NCI-H187 treated with DMSO at 0.1 percent for 48 hours (cell line): Measurements from ENCODE around the gene PLA2G5.
"Not testable (repeated sequence)": the region's sequence is repeated elsewhere in the genome, so short reads cannot be mapped to it uniquely, and the experiment has no call there.

Experiments used
- DNase-seq: peaks from one replicate; lab custom pipeline; 2025; lab: John Stamatoyannopoulos, UW

PLA2G5 gene, protein sequence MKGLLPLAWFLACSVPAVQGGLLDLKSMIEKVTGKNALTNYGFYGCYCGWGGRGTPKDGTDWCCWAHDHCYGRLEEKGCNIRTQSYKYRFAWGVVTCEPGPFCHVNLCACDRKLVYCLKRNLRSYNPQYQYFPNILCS

DNA sequence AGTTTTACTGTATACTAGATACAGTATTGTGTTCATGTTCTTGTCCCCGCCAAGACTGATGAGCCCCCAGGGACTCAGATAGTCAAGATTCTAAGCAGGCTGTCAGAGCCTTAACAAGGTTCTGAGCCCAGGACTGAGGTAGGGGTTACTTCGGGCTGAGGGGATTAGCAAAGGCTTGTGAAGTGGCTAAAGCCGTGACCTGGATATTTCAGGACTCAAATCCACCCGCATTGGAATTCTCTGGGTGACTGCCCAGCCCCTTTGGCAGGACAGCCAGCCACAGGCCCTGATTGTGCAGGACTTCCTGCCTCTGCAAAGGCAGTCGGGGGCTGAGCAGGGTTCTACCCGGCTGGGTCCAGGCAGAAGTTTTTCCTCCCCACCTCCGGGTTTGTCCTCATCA, at the start of gene PLA2G5:
TSS of gene PLA2G5 (plus strand) at position 321 of the 400 bp plus-strand sequence. CDS start 14,637 bp downstream, outside the sequence.
- DNase-seq = no peak

DNA sequence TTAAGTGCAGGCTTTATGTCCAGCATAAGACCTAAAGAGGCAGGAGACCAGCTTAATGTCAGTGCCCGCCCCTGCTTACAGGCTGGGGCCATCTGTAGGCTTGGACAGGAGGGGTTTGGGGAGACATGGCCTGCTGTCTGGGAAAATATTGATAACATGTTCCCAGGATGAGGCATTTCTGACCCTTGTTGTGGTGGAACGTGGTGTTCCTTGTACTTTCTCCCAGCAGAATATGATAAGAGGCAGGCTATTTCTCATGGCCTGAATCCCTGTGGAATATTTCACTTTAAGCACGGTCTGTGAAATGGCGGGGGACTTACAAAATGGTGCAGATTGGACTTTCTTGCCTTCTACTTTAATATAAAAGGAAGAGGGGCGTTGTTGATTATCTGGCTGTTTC, 41.9 kb upstream of the PLA2G5 start:
- DNase-seq = no peak

DNA sequence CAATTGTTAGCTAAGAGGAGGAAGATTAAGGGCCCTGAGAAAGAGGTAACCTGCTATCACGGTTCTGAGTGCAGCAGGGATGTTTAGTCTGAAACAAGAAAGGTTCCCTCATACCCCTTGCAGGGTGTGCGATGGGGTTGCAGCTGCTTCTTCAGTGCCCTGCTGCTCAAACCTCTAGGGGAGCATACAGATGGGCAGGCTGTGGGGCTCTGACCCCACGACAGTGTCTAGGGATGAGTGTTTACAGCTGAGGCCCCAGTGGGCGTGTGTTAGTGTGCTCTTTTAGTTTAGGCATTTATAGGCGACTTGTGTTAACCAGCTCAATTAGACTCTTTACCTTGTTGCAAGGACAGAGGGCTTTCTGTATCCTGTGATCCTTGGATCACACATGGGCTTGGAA, 41.3 kb upstream of the PLA2G5 start:
- DNase-seq = no peak

DNA sequence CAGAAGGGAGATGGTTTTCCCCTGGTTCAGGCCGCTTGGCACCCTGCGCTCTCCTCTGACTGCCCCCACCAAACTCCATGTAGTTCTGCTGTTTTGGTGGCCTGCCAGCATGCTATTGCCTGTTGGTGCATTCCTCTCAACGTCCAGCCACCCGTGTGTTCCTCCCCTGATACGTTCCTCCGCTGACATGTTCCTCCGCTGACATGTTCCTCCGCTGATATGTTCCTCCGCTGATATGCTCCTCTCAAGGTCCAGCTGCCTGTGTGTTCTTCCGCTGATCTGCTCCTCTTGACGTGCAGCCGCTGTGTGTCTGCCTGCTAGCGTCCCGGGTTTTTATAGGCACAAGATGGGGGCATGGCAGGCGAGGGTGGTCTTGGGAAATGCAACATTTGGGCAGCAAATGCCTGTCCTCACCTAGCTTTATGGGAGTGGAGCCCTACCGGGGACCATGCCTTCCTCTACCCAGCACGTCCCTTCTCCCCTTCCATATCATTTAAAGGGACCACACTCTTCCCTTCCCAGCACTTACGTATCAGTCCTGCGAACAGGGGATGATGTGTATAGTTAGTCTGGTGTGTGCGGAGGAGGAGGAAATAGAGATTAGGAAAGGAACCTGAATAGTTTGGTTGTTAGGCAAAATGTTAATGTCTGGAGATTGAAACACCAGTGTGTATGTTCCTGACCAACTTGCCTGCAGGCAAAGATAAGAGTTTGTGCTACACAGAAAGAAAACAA, 40.6 kb upstream of the PLA2G5 start:
- DNase-seq = no peak

DNA sequence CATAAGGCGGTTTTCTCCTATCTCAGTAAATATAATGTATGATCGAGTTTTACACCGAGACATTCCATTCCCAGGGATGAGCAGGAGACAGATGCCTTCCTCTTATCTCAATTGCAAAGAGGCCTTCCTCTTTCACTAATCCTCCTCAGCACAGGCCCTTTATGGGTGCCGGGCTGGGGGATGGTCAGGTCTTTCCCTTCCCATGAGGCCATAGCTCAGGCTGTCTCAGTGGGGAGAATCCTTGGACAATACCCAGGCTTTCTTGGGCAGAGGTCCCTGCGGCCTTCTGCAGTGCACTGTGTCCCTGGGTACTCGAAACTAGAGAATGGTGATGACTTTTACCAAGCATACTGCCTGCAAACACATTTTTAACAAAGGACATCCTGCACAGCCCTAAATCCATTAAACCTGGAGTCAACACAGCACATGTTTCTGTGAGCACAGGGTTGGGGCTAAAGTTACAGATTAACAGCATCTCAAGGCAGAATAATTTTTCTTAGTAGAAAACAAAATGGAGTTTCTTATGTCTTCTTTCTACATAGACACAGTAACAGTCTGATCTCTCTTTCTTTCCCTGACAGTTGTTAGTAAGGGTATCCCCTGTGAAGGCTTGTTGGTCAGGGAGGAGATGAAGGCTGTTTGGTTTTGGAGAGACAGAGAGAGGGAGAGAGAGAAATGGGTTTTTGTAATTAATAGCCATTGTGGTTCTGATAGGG, 39.4 kb upstream of the PLA2G5 start:
- DNase-seq = not testable (repeated sequence)

DNA sequence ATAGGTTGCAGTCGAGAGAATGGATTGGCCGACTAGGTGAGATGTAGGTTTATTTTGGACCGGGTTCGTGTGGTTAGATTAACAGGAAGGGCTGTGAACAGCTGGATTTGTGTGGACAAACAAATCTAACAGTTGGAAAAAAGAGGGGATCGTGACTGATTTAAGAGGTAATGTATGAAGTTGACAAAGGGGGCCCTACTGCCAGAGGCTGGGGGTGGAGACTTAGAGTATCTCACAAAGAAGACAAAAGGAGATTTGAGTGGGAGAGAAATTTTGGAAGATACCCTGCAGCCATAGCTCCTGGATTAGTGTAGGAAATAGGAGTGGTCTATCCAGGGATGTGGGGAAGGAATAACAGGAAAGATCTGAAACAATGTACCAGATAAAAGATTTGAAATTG, 38.8 kb upstream of the PLA2G5 start:
- DNase-seq = no peak

DNA sequence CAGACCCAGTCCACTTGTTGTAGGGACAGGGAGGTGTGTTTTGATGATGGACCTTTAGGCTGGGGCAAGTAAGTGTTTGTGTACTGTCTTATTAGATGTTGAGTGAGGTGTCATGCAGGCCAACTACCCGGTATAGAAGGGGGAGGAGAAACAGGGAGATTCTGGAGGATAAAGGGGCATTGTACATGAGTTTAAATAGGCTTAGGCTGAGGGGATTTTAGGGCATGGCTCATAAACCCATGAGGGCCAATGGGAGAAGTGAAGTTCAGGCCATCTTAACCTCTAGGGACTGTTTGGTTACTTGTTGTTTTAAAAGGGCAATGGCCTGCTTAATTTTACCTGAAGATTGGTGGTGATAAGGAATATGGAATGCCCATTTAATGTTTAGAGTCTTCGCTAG, 38.2 kb upstream of the PLA2G5 start:
- DNase-seq = no peak

DNA sequence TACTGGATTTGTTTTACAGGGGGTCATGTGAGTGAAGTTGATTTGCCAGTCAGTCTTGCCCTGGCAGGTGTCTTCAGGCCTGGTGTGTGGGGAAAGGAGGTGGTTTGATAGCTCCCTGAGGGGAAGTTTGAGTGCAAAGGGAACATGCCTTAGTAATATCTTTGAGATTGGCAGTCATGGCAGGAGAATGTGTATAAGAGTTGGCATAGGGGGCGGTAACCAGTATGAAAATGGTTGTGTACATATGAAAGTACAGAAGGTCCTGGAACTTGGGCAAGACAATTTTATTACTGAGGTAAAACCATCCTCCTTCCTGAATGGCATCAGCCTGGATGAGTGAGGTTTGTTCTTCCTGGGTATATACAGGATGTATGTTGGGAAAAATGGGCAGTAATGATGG, 37.6 kb upstream of the PLA2G5 start:
- no peak for DNase-seq

DNA sequence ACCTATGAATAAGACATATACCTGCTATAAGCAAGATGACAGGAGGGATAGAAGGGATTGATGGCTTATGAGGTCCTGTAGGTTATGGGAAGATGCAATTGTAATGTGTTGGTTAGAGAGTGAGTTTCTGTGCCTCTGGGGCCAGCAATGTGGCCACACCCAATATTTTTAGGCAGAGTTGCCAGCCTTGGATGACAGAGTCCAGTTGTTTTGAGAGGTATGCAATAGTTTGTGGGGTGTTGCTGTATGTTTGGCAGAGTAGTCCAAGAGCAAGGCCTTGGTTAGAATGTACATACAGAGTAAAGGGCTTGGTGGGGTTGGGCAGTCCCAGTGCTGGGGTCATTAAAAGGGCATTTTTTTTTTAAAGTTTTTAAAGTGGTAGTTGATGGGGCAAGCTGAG, 36.6 kb upstream of the PLA2G5 start:
- DNase-seq = no peak

DNA sequence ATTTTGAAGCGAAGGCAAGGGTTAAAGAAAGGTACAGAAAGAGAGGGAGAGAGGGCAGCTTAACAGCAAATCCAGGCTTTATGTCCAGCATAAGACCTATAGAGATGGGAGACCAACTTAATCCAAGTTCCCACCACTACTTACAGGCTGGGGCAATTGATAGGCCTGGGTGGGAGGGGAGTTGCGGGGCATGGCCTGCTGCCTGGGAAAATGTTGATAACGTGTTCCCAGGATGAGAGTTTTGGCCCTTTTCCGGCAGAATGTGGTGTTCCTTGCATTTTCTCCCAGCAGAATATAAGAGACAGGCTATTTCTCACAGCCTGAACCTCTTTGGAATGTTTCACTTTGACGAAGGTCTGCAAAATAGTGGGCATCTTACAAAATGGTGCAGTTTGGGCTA, 34.9 kb upstream of the PLA2G5 start:
- no peak for DNase-seq

DNA sequence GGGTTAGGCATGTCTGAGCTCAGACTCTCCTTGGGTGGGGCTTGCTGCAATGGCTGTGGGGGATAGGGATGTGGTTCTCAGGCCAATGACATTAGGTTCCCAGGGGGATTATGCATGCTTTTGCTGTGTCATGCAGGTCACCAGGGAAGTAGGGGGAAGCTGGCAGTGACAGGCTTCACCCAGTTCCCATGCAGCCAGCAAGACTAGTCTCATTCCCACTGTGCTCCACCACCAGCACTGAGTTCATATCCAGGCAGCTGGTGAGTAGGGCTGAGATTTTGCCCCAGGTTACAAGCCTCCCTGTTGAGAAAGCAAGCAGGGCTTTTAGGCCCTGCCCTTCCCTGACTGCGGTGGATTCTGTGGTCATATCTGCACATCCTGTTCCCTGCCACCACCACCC, 32.1 kb upstream of the PLA2G5 start:
- no peak for DNase-seq

DNA sequence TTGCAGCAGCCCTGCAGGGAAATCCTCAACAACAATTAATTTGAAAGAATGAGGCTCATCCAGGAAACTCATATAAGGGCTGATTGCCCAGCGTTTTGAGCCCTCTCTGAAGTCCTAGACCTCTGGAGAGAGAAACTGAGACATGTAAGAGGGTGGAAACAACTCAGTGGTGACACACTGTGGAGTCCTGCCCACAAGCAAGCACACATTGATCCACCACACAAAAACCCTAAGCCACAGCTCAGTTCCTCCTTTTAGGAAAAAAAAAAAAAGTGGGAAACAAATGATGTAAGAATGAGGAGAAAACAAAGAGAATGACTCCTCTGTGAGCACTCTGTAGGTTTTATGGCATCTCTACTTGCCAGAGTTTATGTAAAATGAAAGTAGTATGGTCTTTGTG, 22.9 kb upstream of the PLA2G5 start:
- DNase-seq = no peak

DNA sequence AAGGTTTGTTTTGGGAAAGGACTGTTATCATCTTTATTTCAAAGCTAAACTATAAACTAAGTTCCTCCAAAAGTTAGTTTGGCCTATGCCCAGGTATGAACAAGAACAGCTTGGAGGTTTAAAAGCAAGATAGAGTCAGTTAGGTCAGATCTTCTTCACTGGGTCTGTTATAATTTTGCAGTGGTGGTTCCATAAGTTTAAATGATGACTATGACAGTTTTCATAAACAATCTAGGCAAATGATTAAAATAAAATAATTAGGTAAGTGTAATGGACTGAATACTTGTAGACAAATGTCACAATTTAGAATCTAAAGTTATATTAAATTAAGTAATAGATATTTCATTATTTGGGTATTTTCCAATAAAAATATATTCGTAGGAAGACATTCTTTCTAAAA, 21.4 kb upstream of the PLA2G5 start:
- DNase-seq = no peak

DNA sequence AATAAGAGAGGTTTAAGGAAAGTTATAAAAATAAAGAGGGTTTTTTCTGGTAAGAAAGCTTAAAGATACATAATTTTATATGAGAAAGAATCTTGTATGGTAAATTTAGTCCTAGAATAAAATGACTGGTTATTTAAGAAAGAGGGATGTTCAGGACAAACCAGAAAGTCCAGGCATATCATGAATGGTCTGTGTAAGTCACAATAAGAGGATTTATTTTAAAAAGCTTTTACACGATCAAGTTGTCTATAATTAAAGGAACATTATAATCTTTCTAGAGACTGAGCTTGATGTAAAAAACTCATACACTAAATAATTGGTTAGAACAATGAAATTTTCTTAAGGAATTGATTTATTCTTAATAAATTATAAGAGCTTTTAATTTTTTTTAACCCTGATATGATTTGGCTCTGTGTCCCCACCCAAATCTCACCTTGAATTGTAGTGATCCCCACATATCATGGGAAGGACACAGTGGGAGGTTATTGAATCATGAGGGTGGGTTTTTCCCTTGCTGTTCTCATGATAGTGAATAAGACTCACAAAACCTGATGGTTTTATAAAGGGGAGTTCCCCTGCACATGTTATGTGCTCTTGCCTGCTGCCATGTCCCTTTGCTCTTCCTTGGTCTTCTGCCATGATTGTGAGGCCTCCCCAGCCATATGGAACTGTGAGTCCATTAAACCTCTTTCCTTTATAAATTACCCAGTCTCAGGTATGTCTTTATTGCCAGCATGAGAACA, 20.8 kb upstream of the PLA2G5 start:
- not testable (repeated sequence) for DNase-seq

DNA sequence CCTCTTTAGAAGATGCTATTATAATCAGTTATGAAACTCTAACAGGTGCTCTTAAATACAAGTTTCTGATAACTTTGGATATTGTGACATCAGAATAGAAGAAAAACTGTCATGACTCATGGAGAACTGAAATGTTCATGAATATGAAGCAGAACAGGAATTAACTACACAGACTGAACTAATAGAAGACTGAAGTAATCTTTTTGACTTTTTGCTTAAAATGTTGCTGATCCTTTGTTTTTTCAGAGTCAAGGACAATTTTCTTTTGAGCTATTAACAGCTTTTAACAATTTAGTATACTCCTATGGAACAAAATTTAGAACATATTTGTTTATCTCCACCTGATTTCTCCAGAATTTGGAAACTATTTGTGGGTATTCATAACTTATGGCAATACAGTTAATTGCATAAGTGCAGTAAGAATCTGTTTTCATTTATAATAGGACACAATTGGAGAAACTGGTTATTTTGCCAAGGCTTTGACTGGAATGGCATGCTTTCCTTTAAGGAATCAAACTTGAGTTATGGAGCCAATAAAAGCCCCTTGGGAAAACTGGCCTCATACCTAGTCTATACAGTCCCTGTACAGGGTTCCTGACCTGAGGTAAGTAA, 18.7 kb upstream of the PLA2G5 start:
- DNase-seq = no peak

DNA sequence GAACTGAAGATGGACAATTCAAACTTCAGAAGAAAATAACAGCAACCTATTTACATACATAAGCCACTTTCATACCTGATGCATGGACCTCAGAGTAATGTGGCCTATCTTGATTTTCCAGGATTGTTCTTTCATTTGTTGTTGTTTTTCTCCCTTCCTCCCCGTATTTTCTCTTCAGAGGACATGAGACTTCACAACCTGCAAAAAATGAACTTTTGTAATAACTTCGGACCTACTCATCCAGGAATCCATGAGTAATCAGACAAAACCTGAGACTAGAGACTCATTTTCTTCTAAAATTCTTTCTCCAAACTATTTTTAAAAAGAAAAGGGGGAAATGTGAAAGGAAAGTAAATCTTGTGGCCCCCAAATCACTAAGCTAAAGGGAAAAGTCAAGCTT, 17.6 kb upstream of the PLA2G5 start:
- DNase-seq = no peak

DNA sequence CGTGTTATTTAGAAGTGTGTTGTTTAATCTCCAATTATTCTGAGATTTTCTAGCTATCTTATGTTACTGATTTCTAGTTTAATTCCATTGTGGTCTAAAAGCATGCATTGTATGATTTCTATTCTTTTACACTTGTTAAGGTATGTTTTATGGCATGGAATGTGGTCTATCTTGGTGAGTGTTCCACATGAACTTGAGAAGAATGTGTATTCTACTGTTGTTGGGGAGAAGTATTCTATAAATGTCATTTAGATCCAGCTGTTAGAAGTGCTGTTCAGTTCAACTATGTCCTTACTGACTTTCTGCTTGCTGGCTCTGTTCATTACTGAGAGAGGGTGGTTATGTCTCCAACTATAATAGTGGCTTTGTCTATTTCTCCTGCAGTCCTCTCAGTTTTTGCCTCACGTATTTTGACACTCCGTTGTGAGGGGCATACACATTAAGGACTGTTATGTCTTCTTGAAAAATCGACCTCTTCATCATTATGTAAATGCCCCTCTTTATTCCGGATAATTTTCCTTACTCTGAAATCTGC, 12.0 kb upstream of the PLA2G5 start:
- no peak for DNase-seq

DNA sequence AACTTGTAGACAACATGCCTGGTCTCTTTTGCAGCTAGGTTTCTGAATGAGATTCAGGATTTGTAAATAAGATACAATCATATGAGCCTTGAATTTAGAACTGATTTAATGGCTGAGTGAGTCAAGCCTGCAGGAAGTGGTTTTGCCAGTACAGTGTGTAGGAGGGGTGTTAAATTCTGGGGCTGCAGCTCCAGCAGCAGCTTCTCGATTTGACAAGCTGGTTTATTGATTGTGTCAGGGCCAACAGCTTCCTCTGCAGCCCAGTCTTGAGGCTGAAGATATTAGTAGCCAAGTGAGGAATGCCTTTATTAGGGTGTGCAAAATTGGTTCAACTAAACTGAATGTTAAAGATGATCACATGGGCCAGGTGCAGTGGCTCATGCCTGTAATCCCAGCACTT, 11.5 kb upstream of the PLA2G5 start:
- DNase-seq = no peak

DNA sequence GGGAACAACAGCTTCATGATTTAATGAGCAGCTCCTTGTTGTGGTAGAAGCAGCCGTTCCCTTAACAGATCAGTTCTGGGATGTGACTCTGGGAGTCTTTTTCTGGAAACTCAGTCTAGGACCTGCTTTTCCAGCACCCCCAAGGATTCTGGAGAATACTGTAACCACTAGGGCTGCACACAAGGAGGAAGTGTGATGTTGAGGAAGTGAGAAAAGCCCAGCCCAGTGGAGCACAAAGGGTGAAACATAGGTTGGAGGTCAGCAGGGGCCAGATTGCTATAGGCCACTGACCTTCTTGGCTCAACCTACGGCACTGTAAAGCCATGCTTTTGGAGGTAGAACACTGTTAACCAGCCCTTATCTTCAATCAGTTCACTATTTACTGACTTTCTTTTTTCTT, 10.1 kb upstream of the PLA2G5 start:
- no peak for DNase-seq

DNA sequence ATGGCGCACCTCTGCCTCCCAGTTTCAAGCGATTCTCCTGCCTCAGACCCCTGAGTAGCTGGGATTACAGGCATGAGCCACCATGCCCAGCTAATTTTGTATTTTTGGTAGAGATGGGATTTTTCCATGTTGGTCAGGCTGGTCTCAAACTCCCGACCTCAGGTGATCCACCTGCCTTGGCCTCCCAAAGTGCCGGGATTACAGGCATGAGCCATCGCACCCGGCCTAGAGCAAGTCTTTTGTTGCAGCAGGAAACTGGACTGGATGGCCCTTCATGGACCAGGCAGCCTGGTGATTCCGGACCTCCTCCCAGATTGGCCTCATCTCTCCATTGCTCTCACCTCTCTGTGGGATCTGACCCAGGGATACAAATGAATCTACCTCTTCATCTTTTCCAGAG, 9.2 kb upstream of the PLA2G5 start:
- DNase-seq = not testable (repeated sequence)

DNA sequence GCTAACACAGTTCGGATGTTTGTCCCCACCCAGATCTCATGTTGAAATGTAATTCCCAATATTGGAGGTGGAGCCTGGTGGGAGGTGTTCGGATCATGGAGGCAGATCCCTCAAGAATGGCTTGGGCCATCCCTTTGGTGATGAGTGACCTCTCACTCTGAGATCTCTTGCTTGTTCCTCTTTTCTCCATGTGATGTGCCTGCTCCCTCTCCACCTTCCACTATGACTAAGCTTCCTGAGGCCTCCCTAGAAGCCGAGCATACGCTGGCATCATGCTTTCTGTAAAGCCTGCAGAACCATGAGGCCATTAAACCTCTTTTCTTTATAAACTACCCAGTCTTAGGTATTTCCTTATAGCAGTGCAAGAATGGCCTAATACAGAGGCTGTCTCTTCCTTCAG, 8.1 kb upstream of the PLA2G5 start:
- no peak for DNase-seq

DNA sequence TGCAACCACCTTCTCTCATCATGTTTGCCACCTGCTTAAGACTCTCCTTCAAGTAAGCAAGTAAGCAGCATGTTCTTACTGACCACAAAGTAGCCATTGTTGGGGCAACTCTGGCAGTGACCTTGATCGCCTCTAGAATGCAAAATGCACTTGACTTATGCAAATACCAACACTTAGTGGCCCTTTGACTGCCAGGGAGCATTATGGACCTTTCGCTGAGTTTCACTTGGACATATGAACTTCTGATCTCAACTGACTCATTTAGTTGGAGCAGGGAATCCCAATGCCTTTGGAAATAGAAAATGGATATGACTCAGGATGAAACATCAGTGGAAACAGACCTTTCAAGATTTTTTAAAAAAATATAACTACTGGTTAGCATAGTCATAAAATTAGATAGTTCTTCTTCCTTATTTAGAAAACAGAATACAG, 6.1 kb upstream of the PLA2G5 start:
- DNase-seq = no peak
